HCT116 (cell line): ENCODE data around the gene RAMP2. TPM values are rescaled to one million over a fixed set of nuclear protein-coding genes. Genes with fewer than 3 reads are reported as not detected.

Source experiments
- ATAC-seq: fragments of 200-7000 bp; cut with Tn5 transposase; 2 replicates; pipeline ENCODE4 v1.9.1; 2020; ENCODE audit warnings: mild to moderate bottlenecking, moderate library complexity
- BruUV-seq: library from RNA; stranded (reverse); fragments of 400-500 nt; replicated peaks from 2 replicates; lab custom pipeline; 2021; lab: Mats Ljungman, UMichigan
- CTCF ChIA-PET: fragments of 300-600 bp; sonication (Branson Sonifier 250); formaldehyde crosslinking; loops from one replicate; lab custom pipeline; 2021; ENCODE audit warnings: antibody characterized with exemption; lab: Charles Lee
- POLR2A ChIA-PET: fragments of 300-600, 350-600 bp; sonication (Branson Sonifier 250); formaldehyde crosslinking; loops from one replicate; lab custom pipeline; 2021; ENCODE audit warnings: antibody characterized with exemption; lab: Charles Lee
- RAD21 ChIA-PET, 2 experiments: fragments of 300-600 bp; sonication (Branson Sonifier 250); formaldehyde crosslinking; loops; one replicate each; lab custom pipeline; 2023; ENCODE audit warnings: low total read pairs in 2 of 2; ENCODE audit not compliant: uncharacterized antibody in 2 of 2, unreplicated experiment in 2 of 2, low non-redundant PET in 1 of 2; lab: Charles Lee
- DNase-seq: peaks from one replicate; pipeline ENCODE4 v3.0.0-alpha.2; 2010; ENCODE audit warnings: low read depth, low spot score
- H2AFZ ChIP-seq: fragments of 200-600 bp; shearing (Covaris generic), sonication (generic); 2 replicates; pipeline ENCODE4 v1.6.1; 2017; ENCODE audit warnings: low read depth, mixed run types, mixed read lengths, antibody characterized with exemption, low read length; ENCODE audit not compliant: poor library complexity, severe bottlenecking
- H3K27ac ChIP-seq: 2 replicates; pipeline ENCODE4 v1.5.1; 2012; ENCODE audit warnings: low read depth, low read length
- H3K27me3 ChIP-seq: fragments of 200-600 bp; sonication (generic); 2 replicates; pipeline ENCODE4 v1.6.1; 2016; ENCODE audit warnings: mixed run types, low read length, mixed read lengths; ENCODE audit not compliant: insufficient read depth
- H3K36me3 ChIP-seq, 2 experiments: fragments of 200-500 bp in 1 of 2; fragments of 200-600 bp in 1 of 2; sonication (Bioruptor generic) in 1 of 2; sonication (generic) in 1 of 2; 2 replicates each; pipeline versions ENCODE4 v1.5.1 to v1.6.1; 2014 to 2016; ENCODE audit warnings: low read length in 2 of 2, inconsistent platforms in 1 of 2, mixed read lengths in 1 of 2, mixed run types in 1 of 2; ENCODE audit not compliant: insufficient read depth in 2 of 2, control insufficient read depth in 1 of 2
- H3K4me1 ChIP-seq, 2 experiments: fragments of 200-600 bp in 1 of 2; sonication (generic) in 1 of 2; 2 replicates each; pipeline versions ENCODE4 v1.5.1 to v1.6.1; 2012 to 2017; ENCODE audit warnings: low read length in 2 of 2, inconsistent platforms in 1 of 2, mild to moderate bottlenecking in 1 of 2, mixed read lengths in 1 of 2, mixed run types in 1 of 2, moderate library complexity in 1 of 2; ENCODE audit not compliant: insufficient read depth in 2 of 2, control insufficient read depth in 1 of 2
- H3K4me2 ChIP-seq: fragments of 200-600 bp; sonication (generic); 2 replicates; pipeline ENCODE4 v1.6.1; 2017; ENCODE audit warnings: mixed run types, low read length, mixed read lengths
- H3K4me3 ChIP-seq, 2 experiments: fragments of 200-600 bp in 1 of 2; sonication (generic) in 1 of 2; replicated peaks in 1 of 2; 2 replicates each; pipeline ENCODE4 v1.5.1; 2011 to 2016; ENCODE audit warnings: low read length in 2 of 2, control low read depth in 1 of 2, low read depth in 1 of 2, mild to moderate bottlenecking in 1 of 2, mixed read lengths in 1 of 2, mixed run types in 1 of 2
- H3K79me2 ChIP-seq: fragments of 200-600 bp; sonication (generic); 2 replicates; pipeline ENCODE4 v1.6.1; 2017; ENCODE audit warnings: mild to moderate bottlenecking, mixed run types, low read length, moderate library complexity, mixed read lengths; ENCODE audit not compliant: insufficient read depth
- H3K9ac ChIP-seq: fragments of 200-600 bp; sonication (generic); 2 replicates; pipeline ENCODE4 v1.6.1; 2016; ENCODE audit warnings: low read length, mixed read lengths
- H3K9me2 ChIP-seq: fragments of 200-600 bp; sonication (generic), shearing (Covaris generic); 2 replicates; pipeline ENCODE4 v1.6.1; 2017; ENCODE audit warnings: mixed run types, mild to moderate bottlenecking, moderate library complexity; ENCODE audit not compliant: insufficient read depth
- H3K9me3 ChIP-seq, 2 experiments: fragments of 200-500 bp in 1 of 2; fragments of 200-600 bp in 1 of 2; sonication (Bioruptor generic) in 1 of 2; sonication (generic) in 1 of 2; 2 replicates each; pipeline ENCODE4 v1.6.1; 2014 to 2017; ENCODE audit warnings: low read length in 2 of 2, mixed read lengths in 2 of 2, inconsistent platforms in 1 of 2, low read depth in 1 of 2, mild to moderate bottlenecking in 1 of 2, mixed run types in 1 of 2, moderate library complexity in 1 of 2; ENCODE audit not compliant: control insufficient read depth in 1 of 2, insufficient read depth in 1 of 2
- H4K20me1 ChIP-seq: fragments of 200-600 bp; sonication (generic), shearing (Covaris generic); 2 replicates; pipeline ENCODE4 v1.6.1; 2017; ENCODE audit warnings: mixed run types, mild to moderate bottlenecking, moderate library complexity; ENCODE audit not compliant: insufficient read depth
- EGR1 ChIP-seq: IDR thresholded peaks from 2 replicates; pipeline ENCODE4 v1.6.1; 2012; ENCODE audit warnings: low read depth
- EZH2phosphoT487 ChIP-seq: fragments of 200-600 bp; IDR thresholded peaks from 2 replicates; pipeline ENCODE4 v1.6.1; 2018; ENCODE audit warnings: antibody characterized with exemption, borderline replicate concordance
- JUND ChIP-seq: IDR thresholded peaks from 2 replicates; pipeline ENCODE4 v1.6.1; 2012
- RAD21 ChIP-seq: IDR thresholded peaks from 2 replicates; pipeline ENCODE4 v1.6.1; 2012; ENCODE audit warnings: low read depth, mild to moderate bottlenecking
- SIN3A ChIP-seq: IDR thresholded peaks from 2 replicates; pipeline ENCODE4 v1.6.1; 2012; ENCODE audit warnings: low read depth
- SP1 ChIP-seq: IDR thresholded peaks from 2 replicates; pipeline ENCODE4 v1.6.1; 2012; ENCODE audit warnings: low read depth
- TCF7L2 ChIP-seq: IDR thresholded peaks from 2 replicates; pipeline ENCODE4 v1.7.0; 2011; ENCODE audit warnings: borderline replicate concordance, inconsistent platforms; ENCODE audit not compliant: insufficient read depth, insufficient read length; ENCODE audit errors: extremely low read depth
- YY1 ChIP-seq: IDR thresholded peaks from 2 replicates; pipeline ENCODE4 v1.6.1; 2011; ENCODE audit warnings: low read length, low read depth, moderate library complexity, mild to moderate bottlenecking; ENCODE audit not compliant: insufficient replicate concordance; ENCODE audit errors: extremely low read depth
- ZFX ChIP-seq: fragments of 450-650 bp; IDR thresholded peaks from 2 replicates; pipeline ENCODE4 v1.6.1; 2017
- intact Hi-C: fragments of 100-400 bp; cut with micrococcal nuclease; formaldehyde crosslinking; loops from 2 replicates; pipeline ENCODE4 v1.10.0; 2022
- total RNA-seq: library from RNA; stranded (reverse); gene quantifications from one replicate; pipeline ENCODE4 v1.2.1, GENCODE V29; 2021; ENCODE audit not compliant: unreplicated experiment
- TF ChIP-seq, protein P1 (sequence below): IDR thresholded peaks from 2 replicates; pipeline ENCODE4 v1.6.1; 2012
- TF ChIP-seq, protein P2 (sequence below): IDR thresholded peaks from 2 replicates; pipeline ENCODE4 v1.6.1; 2011; ENCODE audit warnings: mild to moderate bottlenecking, low read length, moderate library complexity; ENCODE audit not compliant: insufficient replicate concordance; ENCODE audit errors: extremely low read depth

Gene RAMP2
- total RNA-seq, 1 experiment from 2014 or later, result not detected

DNA sequence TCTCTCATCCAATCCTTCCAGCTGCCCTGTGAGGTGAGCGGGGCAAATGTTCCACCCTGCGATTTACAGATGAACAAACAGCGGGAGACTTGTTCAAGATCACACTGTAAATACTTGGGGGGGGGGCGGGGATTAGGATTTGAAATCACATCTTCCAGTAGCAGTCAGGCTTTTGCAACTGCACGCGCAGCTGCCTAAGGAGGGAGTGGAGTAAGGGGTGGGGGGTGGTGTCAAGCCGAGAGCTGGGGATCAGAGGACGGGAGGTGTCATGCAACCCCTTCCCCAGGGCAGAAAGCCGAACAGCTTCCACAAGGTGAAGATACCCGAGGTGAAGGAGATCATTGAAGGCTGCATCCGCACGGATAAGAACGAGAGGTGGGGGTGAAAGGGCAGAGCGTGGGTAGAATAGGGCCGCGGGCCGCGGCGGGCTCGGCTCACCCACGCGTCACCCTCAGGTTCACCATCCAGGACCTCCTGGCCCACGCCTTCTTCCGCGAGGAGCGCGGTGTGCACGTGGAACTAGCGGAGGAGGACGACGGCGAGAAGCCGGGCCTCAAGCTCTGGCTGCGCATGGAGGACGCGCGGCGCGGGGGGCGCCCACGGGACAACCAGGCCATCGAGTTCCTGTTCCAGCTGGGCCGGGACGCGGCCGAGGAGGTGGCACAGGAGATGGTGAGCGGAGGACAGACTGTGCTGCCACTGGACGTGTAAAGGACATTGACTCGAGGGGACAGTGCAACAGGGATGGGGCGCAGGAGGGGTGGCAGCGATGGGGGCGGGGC lies 24.0 kb downstream of the RAMP2 start:
- Histone ChIP-seq H3K9me2 (no peaks in the 10 kb centered on the region), H3K27ac (no peak overlapping the region), H3K36me3 (no peaks in the 10 kb centered on the region), H4K20me1 (no peaks in the 10 kb centered on the region), H3K9ac (no peak overlapping the region)
- CTCF ChIA-PET, result interaction anchor here (1.3 kb wide), 1 partner anchor 39 kb away, joined by 3 read pairs; the partner anchor contains the start of gene BECN1
- ATAC-seq (no peak), DNase-seq (no peak)
- RAD21 ChIA-PET, result no interaction called here
- POLR2A ChIA-PET, result no interaction called here
- intact Hi-C loops, result no loop called here
- TF ChIP-seq, protein P1, sequence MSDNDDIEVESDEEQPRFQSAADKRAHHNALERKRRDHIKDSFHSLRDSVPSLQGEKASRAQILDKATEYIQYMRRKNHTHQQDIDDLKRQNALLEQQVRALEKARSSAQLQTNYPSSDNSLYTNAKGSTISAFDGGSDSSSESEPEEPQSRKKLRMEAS, result no peak
- TF ChIP-seq SIN3A (no peak), EZH2phosphoT487 (no peak), EGR1 (no peak), ZFX (no peak), TCF7L2 (no peak)
- TF ChIP-seq, all 23 proteins: peak for 0
- H3K4me1 ChIP-seq, result peaks cover 3 to 20% of the 10 kb centered on the region in 2 experiments; a peak in 3 of 4 replicates
- H3K4me3 ChIP-seq, result no peak overlapping the region
- H3K4me2 ChIP-seq, result no peak overlapping the region
- no peaks in the 10 kb centered on the region for H3K9me3 ChIP-seq
- no peaks in the 10 kb centered on the region for H3K27me3 ChIP-seq
- no TSS peak for BruUV-seq
- no peaks in the 10 kb centered on the region for H3K79me2 ChIP-seq
- H2AFZ ChIP-seq, result no peak overlapping the region

DNA sequence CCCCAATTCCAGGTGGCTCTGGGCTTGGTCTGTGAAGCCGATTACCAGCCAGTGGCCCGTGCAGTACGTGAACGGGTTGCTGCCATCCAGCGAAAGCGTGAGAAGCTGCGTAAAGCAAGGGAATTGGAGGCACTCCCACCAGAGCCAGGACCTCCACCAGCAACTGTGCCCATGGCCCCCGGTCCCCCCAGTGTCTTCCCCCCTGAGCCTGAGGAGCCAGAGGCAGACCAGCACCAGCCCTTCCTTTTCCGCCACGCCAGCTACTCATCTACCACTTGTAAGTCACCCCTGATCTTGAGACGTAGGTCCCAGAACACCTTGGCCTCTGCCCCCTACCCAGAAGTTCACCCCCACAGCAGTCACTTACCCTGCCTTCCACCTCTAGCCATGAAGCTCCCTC lies 26.2 kb downstream of the RAMP2 start:
- Histone ChIP-seq H3K79me2 (no peaks in the 10 kb centered on the region), H3K27me3 (no peaks in the 10 kb centered on the region), H3K9ac (no peak overlapping the region), H3K9me2 (no peaks in the 10 kb centered on the region), H3K4me2 (no peak overlapping the region), H3K27ac (no peak overlapping the region), H3K4me3 (no peak overlapping the region), H2AFZ (no peak overlapping the region), H3K9me3 (no peaks in the 10 kb centered on the region), H3K36me3 (no peaks in the 10 kb centered on the region), H3K4me1 (peaks cover 3 to 19% of the 10 kb centered on the region in 2 experiments; a peak in 3 of 4 replicates), H4K20me1 (no peaks in the 10 kb centered on the region)
- POLR2A ChIA-PET, result interaction anchor here (0.5 kb wide), 1 partner anchor 434 kb away, joined by 6 read pairs; no protein-coding TSS in a partner anchor
- TF ChIP-seq JUND (no peak), EGR1 (no peak), SP1 (no peak), RAD21 (no peak), YY1 (no peak), EZH2phosphoT487 (no peak), TCF7L2 (no peak)
- TF ChIP-seq, protein P2, sequence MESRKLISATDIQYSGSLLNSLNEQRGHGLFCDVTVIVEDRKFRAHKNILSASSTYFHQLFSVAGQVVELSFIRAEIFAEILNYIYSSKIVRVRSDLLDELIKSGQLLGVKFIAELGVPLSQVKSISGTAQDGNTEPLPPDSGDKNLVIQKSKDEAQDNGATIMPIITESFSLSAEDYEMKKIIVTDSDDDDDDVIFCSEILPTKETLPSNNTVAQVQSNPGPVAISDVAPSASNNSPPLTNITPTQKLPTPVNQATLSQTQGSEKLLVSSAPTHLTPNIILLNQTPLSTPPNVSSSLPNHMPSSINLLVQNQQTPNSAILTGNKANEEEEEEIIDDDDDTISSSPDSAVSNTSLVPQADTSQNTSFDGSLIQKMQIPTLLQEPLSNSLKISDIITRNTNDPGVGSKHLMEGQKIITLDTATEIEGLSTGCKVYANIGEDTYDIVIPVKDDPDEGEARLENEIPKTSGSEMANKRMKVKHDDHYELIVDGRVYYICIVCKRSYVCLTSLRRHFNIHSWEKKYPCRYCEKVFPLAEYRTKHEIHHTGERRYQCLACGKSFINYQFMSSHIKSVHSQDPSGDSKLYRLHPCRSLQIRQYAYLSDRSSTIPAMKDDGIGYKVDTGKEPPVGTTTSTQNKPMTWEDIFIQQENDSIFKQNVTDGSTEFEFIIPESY, result no peak
- DNase-seq (no peak), ATAC-seq (no peak)
- intact Hi-C loops, result no loop called here
- BruUV-seq, result no TSS peak
- RAD21 ChIA-PET, result no interaction called here
- CTCF ChIA-PET, result interaction anchor here (1.2 kb wide), 1 partner anchor 24 kb away, joined by 3 read pairs; no protein-coding TSS in a partner anchor
